Measurements from ENCODE around the gene AANAT.
"Not testable (repeated sequence)": the region's sequence is repeated elsewhere in the genome, so short reads cannot be mapped to it uniquely, and the experiment has no call there.

Gene AANAT

GRCh38 chr17:76514355-76514754 is 47.0 kb downstream of the AANAT start:
- in situ Hi-C loops (cut with HindIII; ENCODE audit: low pct_ligation_motif_present, low pct_unique_long_range_greater_than_20kb, low sequenced_read_pairs); DNase-seq: not testable (repeated sequence)

- in situ Hi-C loops (cut with HindIII; ENCODE audit: low pct_ligation_motif_present, low pct_unique_long_range_greater_than_20kb, low sequenced_read_pairs): no loop called here
- peak; percentile 82 for DNase-seq
Measured at GRCh38 chr17:76515274-76515949, 48.0 kb downstream of the AANAT start.

- in situ Hi-C loops (cut with HindIII; ENCODE audit: low pct_ligation_motif_present, low pct_unique_long_range_greater_than_20kb, low sequenced_read_pairs): no loop called here
Measured at GRCh38 chr17:76517638-76518038, 50.2 kb downstream of the AANAT start.

GRCh38 chr17:76519048-76519966 is 51.9 kb downstream of the AANAT start:
- DNase-seq: no peak
- in situ Hi-C loops (cut with HindIII; ENCODE audit: low pct_ligation_motif_present, low pct_unique_long_range_greater_than_20kb, low sequenced_read_pairs): no loop called here

More at GRCh38 chr17:76517638-76518038, 50.2 kb downstream of the AANAT start:
- DNase-seq: peak; percentile 56

Measured in ACHN (cell line).